Activated gamma-delta T cell (primary cell): ENCODE measurements around the gene TLE7.

Source experiments
- DNase-seq: peaks from one replicate; lab custom pipeline; 2025; lab: John Stamatoyannopoulos, UW

The TLE7 gene

GRCh38 chr16:71448274-71448866, 6.5 kb upstream of the TLE7 start:
- no peak for DNase-seq

- no peak for DNase-seq
These were observed 1.9 kb upstream of the TLE7 start for GRCh38 chr16:71443714-71444113.

- DNase-seq = no peak
These were observed 355 bp downstream of the TLE7 start for GRCh38 chr16:71441348-71442050.

GRCh38 chr16:71440669-71441347, 1.0 kb downstream of the TLE7 start:
- DNase-seq = no peak

- DNase-seq = no peak
These were observed 2.3 kb downstream of the TLE7 start for GRCh38 chr16:71439523-71439922.

GRCh38 chr16:71436473-71436872, 5.4 kb downstream of the TLE7 start:
- DNase-seq = no peak

GRCh38 chr16:71432906-71433305, 8.9 kb downstream of the TLE7 start:
- no peak for DNase-seq

- no peak for DNase-seq
These were observed 9.9 kb downstream of the TLE7 start for GRCh38 chr16:71431991-71432390.

- no peak for DNase-seq
These were observed 10.7 kb downstream of the TLE7 start for GRCh38 chr16:71431176-71431575.

- DNase-seq = no peak
These were observed 11.1 kb downstream of the TLE7 start for GRCh38 chr16:71430744-71431143.

GRCh38 chr16:71429581-71429980, 12.3 kb downstream of the TLE7 start:
- DNase-seq = no peak

- DNase-seq = no peak
These were observed 13.0 kb downstream of the TLE7 start for GRCh38 chr16:71428883-71429282.

- no peak for DNase-seq
These were observed 13.5 kb downstream of the TLE7 start for GRCh38 chr16:71428385-71428784.

- no peak for DNase-seq
These were observed 14.8 kb downstream of the TLE7 start for GRCh38 chr16:71426880-71427615.

GRCh38 chr16:71426069-71426879, 15.6 kb downstream of the TLE7 start:
- DNase-seq = no peak

GRCh38 chr16:71425746-71426068, 16.1 kb downstream of the TLE7 start:
- no peak for DNase-seq

GRCh38 chr16:71424626-71425025, 17.2 kb downstream of the TLE7 start:
- no peak for DNase-seq

GRCh38 chr16:71423865-71424264, 18.0 kb downstream of the TLE7 start:
- no peak for DNase-seq

GRCh38 chr16:71423016-71423415, 18.8 kb downstream of the TLE7 start:
- DNase-seq = no peak

- no peak for DNase-seq
These were observed 19.9 kb downstream of the TLE7 start for GRCh38 chr16:71421911-71422310.

GRCh38 chr16:71414038-71414437, 27.8 kb downstream of the TLE7 start:
- no peak for DNase-seq

GRCh38 chr16:71413341-71413740, 28.5 kb downstream of the TLE7 start:
- DNase-seq = no peak
